Ramos (cell line): Measurements from ENCODE around the gene SNCAIP.

Experiments used
- in situ Hi-C: fragments of 300-500 bp; cut with MboI; formaldehyde crosslinking; loops from one replicate; pipeline ENCODE4 v1.14.3; 2022; ENCODE audit warnings: low sequenced_read_pairs; ENCODE audit not compliant: unreplicated experiment

The SNCAIP gene

DNA sequence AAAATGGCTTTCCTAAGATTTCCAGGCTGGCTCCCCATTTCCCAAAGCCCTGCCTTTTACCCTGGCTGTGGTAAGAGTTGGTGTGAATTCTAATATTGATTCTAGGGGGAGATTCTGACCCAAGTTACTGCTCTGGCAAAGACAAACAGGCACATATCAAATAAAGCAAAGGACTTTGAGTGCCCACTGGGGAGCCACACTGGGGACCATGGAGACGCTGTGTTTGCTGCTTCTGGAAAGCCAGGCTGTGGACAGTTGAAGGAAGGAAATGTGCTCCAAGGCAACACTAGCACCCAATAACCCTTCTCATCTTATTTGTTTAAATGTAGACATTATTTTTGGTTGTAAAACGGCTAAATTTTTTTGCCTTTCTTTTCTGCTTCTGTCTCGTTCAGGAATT, 78.7 kb downstream of the SNCAIP start:
- in situ Hi-C loops, result no loop called here

DNA sequence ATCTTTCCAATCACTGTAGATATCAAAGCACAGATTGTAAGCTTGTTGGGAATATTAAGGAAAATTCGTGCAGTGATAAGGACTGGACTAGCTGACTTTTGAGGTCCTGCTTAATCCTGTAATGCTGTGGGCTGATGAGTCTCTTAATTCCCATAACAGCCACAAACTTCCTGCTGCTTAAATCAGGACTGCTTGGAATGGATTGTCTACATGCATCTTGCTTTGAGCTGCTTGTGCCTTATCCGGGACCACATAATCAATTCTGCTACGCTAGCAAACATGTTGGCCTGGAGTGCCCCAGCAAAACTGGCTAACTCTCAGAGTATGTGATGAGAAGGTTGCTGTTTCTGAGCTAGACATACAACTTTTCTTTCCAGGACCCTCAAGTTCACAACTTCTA, 79.6 kb downstream of the SNCAIP start:
- in situ Hi-C loops, result no loop called here

DNA sequence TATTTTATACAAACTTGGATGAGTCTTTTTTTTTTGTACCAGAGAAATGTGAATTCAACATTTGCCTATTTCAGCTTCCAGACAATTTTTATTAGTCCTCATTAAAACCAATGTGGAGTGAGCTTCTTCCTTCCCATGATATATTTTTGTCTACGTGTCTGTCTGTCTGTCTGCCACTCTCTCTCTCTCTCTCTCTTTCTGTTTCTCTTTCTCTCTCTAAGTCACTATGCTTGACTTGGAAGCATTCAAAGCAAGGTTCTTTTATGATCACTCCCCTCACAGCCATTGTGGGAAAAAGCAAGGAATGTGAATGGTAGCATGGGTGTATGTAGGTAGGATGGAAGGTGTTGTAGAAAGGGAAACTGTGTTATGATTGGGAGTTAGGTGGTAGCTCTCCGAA, 80.2 kb downstream of the SNCAIP start:
- in situ Hi-C loops, result no loop called here

DNA sequence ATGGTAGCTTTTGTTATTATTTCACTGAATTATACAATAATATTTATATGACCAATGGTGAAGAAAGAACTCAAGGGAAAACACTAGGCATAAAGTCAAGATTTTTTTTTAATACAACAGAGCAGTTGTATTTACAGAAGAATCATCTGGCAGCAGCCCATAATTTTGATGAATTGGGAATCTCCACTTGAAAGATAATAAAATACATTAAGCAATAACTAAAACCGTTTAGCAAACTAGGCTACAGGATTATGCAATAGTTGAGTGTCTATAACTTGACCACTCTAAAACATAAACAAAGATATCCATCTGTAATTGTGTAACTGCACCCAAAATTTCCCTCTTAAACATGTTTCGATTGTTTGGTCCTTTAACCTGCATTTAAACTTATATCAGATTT, 80.8 kb downstream of the SNCAIP start:
- in situ Hi-C loops, result no loop called here

DNA sequence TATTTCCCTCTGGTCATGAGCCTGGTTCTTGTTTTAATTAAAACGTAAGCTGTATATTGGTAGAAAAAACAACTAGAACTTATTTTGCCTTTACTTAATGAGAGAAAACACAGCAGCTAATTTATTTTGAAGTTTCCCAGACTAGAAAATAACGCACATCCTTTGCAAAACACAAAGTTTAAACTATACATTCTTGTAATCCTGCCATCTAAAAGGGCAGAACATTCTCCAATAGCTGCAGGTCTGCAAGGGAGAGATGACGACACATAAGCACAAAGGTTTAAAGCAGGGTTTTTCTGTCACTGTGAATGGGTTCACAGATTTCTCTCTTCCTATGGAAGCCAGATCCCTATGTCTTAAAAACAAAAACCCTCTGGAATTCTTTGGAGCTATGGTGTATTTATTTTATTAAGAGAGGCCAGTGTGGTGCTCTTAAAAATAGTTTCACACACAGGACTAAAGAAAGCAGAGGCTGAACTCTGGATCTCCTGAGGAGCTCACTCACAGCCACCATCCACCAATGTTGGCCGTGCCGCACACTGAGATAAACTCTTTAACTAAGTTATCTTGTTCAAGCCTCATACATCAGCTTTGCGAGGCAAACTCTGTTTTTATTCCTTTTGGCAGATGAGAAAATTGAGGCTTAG, 82.4 kb downstream of the SNCAIP start:
- in situ Hi-C loops, result no loop called here

DNA sequence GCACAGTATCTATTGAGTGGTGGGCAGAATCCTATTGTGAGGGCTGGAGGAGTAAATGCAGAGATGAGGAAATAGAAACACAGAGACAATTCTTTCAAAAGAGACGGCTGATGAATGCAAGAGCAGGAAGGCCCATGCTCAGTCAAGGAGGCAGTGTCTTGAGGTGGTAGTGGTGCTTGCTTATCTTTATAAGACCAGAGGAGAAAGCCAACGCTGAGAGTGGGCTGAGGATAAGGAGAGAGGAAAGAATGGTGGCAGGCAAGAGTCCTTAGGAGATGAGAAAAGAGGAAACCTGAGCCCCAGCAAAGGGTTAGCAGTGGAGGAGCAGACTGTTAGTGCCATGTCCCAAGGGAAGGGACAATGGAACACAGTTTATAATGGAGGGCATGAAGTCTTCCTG, 86.0 kb downstream of the SNCAIP start:
- in situ Hi-C loops, result no loop called here

DNA sequence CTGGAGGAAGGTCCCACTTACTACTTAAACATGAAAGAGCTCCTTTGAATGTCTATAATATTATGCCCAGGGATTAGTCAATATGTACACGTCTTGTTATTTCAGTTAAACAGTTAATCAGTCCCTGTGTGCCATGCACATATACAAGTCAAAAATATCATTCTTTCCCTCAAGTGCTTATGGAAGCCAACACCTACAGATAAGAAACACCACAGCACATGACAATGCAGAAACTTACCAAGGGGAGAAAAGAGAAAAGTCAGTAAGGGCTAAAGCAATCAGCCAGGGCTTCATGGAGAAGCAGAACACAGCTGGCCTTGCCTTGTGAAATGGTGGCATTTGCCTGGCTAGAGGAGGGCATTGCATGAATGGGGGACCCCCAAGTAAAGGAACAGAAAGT, 88.3 kb downstream of the SNCAIP start:
- in situ Hi-C loops, result no loop called here

DNA sequence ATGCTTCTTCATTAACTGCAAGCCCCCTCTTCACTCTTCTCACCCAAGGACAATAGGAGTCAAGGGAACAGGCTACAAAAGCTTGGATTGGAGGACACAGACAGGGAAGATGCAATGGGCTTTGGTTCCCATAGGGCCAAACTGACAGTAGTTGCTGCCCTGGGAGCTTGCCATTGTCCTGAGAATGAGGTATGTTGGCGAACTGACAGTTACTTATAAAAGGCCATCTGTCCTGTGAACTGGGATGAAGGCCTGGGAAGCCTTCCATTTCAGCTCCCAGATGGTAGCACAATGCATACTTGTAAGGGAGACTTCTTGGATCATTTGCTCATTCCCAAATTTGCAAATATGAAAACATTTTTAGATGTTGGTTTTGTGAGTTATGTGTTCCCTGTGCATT, 88.9 kb downstream of the SNCAIP start:
- in situ Hi-C loops, result no loop called here

DNA sequence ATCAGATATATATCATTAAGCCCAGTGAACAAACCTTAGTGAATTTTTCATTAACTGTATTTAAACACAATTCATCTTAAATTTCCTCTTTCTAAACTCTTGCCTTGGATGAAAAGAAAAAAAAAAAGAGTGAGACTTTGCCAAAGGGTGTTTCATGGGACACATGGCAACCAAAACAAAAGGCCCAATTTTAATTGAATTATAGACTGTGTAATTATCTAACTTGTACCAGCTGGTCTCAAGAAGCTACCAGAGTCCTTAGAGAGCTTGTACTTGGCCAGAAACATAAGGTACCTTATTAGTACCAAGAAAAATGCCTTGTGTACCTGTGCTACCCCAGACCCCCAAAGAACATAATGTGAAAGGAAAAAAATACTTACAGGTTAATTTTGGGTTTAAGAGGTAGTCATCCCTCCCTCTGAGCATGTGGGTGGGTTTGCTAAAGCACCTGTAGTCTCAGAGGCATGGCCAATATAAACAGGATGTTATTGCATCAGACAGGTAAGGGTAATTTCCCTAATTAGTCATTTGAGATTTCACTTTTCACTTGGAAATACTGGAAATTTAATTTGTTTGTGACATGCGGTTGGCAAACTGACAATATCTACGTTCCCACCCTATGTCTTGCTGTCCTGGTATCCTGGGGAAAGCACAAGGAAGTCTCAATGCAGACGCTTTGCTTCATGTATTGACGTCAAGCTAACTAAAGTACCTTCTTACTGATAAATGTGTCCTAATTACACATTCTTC, 90.1 kb downstream of the SNCAIP start:
- in situ Hi-C loops, result no loop called here

DNA sequence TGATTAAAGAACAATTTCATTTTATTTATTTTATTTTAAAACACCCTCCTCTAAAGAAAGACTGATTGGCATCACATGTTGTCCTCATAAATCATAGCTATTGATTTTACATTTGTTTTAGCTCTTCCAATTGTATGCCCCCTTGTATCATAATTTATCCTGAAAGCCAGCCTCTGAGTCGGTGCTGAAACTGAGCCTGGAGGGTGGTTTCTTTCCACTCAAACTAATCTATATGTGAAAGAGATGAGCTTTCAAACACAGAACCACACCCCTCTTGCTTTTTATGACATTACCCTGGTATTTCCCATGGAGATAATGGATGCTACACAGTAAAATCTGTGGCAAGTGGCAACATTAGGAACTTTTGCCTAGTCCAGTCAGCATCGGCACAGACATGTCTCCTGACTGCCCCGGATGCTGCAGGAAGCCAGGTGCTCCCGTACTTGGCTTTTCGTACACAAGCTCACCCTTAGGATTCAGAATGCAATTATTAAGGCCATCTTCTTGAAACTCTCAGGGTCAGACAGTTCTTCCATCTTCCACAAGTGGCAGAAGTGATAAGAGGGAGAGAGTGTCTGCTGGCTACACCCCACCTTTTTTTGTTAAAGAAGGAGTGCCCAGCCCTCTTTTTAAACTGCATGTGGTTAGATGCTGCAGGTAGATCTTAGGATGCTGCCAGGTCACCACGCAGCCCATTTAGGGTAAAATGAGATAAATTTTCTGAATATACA, 91.1 kb downstream of the SNCAIP start:
- in situ Hi-C loops, result no loop called here

DNA sequence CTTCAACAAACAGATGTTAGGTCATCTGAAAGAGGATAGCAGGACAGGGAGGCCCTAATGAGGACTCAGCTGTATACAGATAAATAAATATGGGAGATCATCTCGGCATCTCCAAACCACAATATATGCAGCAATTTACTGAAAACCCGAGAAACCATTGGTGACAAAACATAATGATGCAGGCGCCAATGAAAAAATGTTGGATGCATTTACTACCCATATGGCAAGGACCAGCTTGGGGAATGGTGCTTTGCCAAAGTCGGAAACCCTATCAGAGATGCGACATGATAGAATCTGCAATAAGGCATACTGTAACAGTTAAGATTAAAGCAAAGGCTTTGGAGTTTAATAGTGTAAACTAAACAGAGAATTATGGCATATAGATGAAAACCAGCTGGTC, 92.0 kb downstream of the SNCAIP start:
- in situ Hi-C loops, result no loop called here

DNA sequence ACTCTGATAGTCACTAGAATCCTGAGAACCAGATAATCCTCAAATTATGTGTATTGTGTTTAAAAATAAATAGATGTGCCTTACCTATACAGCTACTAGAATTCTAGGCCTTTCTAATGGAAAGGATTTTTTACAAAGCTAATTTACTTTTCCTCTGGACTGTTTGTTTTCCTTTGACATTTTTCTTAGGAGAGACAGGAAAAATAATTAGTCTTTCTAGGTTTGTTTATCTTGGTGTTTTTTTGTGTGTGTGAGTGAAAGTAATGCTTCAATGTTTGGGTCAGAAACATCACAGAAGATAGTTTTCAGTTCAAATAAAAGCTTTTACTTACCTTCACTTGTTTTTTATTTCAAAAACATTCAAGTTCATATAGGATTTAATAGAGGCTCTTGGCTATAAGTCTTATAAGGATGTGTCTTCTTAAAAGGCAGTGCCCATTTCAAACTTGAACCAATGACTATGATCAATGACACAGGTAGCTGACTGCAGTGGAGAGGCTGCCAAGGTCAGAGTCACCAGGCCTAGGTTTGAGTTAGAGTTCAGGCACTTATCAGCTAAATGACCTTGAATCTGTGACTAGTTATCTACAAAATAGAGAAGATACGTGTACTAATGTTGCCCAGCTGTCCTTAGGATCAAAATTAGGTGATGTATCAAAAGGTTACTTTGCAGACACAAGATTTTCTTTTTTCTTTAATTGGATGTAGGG, 92.8 kb downstream of the SNCAIP start:
- in situ Hi-C loops, result no loop called here

DNA sequence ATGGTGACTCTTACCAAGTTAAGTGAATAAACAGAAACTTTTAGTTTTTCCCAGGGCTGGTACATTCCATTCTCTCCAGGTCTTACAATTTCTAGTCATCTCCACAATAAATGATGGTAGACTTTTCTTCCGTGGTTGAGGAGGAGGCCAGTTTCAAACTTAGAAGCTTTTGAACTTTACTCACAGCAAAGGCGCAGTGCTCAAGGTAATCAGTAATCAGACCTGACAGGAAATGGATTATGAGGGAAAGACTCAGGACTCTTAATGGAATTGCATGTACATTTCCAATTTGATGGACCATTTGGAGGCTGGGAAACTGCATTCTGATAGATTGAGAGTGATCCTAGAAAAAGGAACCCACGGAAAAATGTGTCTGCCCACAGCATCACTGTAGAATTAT, 93.7 kb downstream of the SNCAIP start:
- in situ Hi-C loops, result no loop called here

DNA sequence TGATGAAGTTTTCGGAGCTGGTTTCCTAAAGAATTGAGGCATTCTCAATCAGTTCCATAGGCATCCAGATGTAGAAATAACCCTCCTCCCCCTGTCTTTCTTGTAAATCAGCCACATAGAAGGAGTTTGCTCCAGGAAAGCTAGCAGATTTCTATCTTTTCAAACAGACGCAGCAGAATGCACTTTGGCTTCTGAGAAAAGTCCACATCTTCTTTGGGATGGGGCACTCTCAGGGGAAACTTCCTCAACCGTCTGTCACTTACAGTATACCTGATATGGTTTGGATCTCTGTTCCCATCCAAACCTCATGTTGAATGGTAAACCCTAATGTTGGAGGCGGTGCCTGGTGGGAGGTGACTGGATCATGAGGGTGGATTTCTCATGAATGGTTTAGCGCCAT, 94.1 kb downstream of the SNCAIP start:
- in situ Hi-C loops, result no loop called here

DNA sequence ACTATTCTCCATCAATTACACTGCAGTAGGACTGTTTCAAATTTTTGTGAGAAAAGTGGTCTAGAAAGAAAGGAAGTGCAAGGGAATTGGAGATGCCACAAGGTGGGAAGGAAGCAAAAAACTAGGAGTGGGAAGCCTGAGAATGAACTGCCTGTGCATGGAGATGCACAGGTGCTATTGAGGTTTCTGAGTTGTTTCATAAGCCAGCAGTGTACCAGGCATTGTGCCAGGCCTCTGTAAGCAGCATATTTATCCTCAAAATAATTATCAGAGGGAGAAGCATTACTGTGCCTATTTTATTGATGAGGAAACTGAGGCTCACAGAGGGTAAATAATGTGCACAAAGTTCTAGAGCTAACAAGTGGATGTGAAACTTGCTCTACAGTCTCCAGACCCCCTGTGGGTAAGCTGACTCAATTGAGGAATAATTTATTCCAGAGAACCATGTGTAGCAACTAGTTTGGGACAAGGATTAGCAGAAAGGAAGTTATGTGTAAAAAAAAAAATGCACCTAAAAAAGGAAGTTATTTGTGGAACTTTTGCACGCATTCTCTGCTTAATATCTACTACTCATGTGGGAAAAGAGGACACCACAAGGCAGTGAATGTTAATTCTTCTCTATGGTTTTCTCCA, 96.7 kb downstream of the SNCAIP start:
- in situ Hi-C loops, result no loop called here

DNA sequence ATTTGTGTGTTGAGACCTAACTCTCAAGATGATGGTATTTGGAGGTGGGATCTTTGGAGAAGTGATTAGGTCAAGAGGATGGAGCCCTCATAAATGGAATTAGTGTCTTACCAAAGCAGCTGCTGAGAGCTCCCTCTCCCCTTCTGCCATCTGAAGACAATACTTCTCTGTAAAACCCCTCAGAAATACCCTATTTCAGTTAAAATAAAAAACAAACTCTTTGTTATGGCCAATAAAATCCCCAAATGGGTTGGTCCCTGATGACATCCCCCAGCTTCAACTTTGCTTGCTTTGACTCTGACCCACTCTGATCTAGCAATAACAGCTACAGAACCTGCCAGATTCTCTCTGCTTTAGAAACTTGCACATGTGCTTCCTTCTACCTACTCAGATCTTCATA, 100.9 kb downstream of the SNCAIP start:
- in situ Hi-C loops, result no loop called here

DNA sequence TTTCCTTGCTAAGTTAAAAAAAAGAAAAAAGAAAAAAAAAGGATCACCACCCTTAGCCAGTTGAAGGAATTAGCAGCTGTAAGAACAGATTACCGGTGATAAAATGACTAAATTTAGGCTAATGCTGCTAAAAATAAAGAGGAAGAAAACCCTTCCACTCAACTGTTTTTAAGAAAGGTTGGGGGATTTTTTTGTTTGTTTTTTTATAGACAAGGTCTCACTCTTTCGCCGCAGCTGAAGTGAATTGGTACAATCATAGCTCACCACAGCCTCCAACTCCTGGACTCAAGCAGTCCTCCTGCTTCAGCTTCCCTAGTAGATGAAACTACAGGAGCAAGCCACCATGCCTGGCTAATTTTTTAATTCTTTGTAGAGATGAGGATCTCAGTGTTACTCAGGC, 101.7 kb downstream of the SNCAIP start:
- in situ Hi-C loops, result no loop called here

DNA sequence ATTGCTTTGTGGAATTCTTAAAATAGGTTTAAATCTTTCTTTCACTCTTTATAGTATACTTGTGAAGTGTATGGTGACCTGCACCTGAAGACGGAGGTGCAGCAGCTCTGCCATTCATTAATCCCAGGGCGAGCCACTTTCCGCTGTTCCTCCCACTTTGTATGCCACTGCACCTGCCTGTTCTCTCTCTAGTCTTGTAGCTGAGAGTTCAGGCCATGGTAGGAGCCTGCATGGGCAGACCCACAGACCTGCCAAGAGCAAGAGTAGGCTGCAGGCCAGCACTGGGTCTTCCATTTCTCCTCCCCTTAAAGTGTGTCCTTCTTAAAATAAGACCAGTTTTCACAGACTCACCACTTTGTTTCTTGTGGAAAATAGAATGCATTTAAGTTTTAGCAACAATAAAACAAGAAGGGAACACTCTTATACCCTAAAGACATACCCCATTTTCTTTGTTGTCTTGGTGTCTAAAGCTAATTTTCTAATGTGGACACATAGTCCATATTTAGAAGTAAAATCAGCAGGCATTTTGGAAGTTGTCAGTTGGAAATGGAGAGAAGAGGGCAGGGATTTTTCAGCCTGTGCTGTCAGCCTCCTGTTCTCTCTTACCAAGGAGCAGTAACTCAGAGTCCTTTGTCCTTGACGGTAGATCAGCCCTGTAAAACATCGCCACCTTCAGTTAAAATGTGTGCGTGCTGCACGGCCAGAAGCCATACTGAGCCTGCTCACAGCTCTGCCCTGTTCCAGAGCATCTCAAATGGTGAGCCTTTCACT, 103.2 kb downstream of the SNCAIP start:
- in situ Hi-C loops, result no loop called here

DNA sequence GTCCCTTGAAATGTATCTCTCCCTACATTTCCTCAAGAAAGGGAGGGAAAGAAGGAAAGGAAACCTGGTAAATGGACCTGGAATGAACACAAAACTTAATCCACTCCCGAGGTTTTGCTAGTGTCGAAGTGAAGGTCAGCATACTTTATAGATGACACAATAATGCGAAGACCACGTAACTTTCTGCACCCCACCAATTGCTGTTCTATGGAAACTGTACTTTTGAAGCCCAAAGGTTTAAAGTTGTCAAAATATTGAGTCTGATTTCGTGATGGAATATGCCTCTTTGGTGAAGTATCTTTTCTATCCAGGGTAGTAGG, 103.7 kb downstream of the SNCAIP start:
- in situ Hi-C loops, result no loop called here
